SHP77 treated with DMSO at 0.1 percent for 48 hours (cell line): Measurements from ENCODE around the gene OR6B1.
"Not testable (repeated sequence)": the region's sequence is repeated elsewhere in the genome, so short reads cannot be mapped to it uniquely, and the experiment has no call there.

Experiments
- DNase-seq: peaks from one replicate; lab custom pipeline; 2025; lab: John Stamatoyannopoulos, UW

The OR6B1 gene

DNA sequence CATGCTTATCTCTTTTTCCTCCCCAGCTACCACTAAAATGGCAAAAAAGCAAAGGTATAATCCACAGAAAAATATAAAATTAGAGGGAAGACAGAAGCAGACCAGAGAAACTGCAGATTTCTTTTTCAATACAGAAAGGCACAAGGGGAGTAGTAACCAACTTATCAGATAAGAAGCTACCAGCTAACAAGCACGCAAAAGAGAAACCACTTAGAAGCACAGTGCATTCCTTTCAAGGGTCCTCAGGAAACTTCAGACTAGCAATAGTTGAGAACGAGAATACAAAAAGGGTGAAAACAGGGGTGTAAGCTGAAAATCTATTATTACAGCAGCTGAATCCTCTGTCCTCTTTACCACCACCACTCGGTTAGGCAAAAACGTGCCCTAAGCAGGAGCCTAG is 38.8 kb downstream of the OR6B1 start:
- DNase-seq, result no peak

DNA sequence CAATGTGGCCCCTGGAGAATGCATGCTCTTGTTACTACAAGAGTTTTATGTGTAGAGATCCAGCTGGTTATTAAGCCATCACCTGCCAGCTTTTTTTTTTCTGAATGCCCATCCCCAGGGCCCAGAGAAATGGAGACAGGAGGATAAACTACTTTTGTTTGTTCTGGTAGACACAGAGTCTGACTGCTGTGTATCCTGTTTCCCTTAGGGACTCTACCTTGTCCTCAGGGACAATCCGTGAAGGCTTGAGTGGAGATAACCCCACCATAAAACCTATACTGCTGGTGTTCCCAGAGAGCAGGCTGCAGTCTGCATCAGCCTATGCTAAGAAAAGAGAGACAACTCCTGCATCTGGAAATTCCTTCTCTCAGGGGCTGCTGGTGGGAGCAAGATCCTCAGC is 48.5 kb downstream of the OR6B1 start, which contains the start of gene OR2A5:
Gene OR2A5 (plus strand): TSS at position 301 of the 400 bp plus-strand sequence. CDS start 1,454 bp downstream, outside the sequence.
- DNase-seq, result no peak

DNA sequence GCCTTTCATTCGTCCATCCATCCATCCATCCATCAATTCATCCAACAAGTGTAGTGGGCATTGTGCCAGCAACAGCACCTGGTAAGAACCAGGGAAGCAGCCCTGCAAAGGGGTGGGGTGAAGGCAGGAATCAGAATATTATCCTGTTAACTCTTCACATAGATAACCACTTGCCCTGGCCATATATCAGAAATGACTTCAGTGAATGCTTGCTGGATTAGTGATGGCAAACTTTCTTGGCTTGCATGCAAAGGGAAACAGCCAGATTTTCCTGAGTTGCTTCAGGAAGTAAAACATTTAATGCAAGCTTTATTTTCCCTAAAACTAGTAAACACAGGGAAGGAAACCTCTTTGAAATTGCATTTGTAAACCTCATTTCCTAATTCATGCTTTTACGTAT is 49.4 kb downstream of the OR6B1 start:
- no peak for DNase-seq

DNA sequence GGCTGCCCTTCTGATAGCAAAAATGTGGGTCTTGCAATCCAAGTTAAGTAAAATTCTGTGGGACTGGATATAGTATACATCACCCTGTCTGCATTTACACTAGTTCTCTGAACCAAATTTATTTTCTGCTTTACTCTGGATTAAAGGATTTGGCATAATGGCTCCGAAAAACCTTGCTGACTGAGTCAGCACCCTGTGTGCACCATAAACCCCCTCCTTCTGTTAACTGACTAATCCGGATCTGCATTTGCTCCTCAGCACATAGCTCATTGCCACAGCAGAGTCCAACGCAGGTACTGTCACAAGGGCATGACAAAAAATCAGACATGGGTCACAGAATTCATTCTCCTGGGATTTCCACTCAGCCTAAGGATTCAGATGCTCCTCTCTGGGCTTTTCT is 50.0 kb downstream of the OR6B1 start:
- DNase-seq, result no peak

DNA sequence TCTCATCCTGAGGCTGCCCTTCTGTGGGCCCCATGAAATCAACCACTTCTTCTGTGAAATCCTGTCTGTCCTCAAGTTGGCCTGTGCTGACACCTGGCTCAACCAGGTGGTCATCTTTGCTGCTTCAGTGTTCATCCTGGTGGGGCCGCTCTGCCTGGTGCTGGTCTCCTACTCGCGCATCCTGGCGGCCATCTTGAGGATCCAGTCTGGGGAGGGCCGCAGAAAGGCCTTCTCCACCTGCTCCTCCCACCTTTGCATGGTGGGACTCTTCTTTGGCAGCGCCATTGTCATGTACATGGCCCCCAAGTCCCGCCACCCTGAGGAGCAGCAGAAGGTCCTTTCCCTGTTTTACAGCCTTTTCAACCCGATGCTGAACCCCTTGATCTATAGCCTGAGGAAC is 50.8 kb downstream of the OR6B1 start:
- not testable (repeated sequence) for DNase-seq

DNA sequence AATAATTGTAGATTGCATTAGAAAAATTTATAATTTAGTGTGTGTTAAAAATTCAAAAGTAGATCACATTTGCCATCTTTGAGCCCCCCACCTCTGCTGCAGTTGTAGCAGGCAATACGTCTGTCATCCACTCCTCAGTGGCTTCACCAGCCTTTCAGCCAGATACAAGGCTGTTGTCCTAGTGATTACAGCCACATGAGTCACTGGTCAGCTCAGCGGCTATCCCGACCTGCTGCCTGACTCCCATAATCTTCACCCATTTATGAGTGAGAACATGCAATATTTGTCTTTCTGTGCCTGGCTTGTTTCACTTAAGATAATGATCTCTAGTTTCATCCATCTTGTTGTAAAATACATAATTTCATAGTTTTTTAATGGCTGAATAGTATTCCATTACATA is 57.8 kb downstream of the OR6B1 start:
- DNase-seq, result no peak
